ENCODE results near the gene PLD6. TPM values are rescaled to one million over a fixed set of nuclear protein-coding genes. Genes with fewer than 3 reads are reported as not detected.

Gene PLD6
- total and polyA plus RNA-seq, 10 of the 15 experiments (the other 5 are each of a cell fraction or from before 2014, with no cell fraction given) = 4.7 to 21.4 (median 12.0) TPM

GRCh38 chr17:17175340-17175739, 30.8 kb downstream of the PLD6 start (continued):
- TF ChIP-seq ZNF217 (IDR thresholded peaks at IDR 0.05) = no peak
- no peak for TF ChIP-seq USF2 (IDR thresholded peaks at IDR 0.05; ENCODE audit: borderline replicate concordance, low read depth, low read length)
- TF ChIP-seq ZNF687 (IDR thresholded peaks at IDR 0.05) = no peak
- TF ChIP-seq KLF5 (IDR thresholded peaks at IDR 0.05; ENCODE audit: partially characterized antibody) = no peak

GRCh38 chr17:17173921-17174320, 32.2 kb downstream of the PLD6 start:
- POLR2A ChIA-PET = interaction anchor here (0.7 kb wide), 1 partner anchor 181 kb away, joined by 4 read pairs; no protein-coding TSS in a partner anchor
- Histone ChIP-seq H2AFZ (ENCODE audit: control insufficient read depth, low read depth, low read length) (no peak overlapping the region), H3K9me3 (replicated peaks; ENCODE audit: control insufficient read depth, insufficient read depth, low read length) (no peaks in the 10 kb centered on the region), H3K4me2 (ENCODE audit: control insufficient read depth, insufficient read depth) (no peak overlapping the region), H3K4me1 (ENCODE audit: control insufficient read depth, insufficient read depth, low read length) (no peaks in the 10 kb centered on the region), H3K27ac (ENCODE audit: control insufficient read depth, insufficient read depth) (no peak overlapping the region), H3K79me2 (ENCODE audit: control insufficient read depth, insufficient read depth, low read length) (no peaks in the 10 kb centered on the region), H3K36me3 (ENCODE audit: control insufficient read depth in 2 of 2, insufficient read depth in 2 of 2, low read length in 1 of 2) (peaks cover 17 to 26% of the 10 kb centered on the region in 2 experiments), H3K27me3 (replicated peaks in 1 of 2; ENCODE audit: control insufficient read depth in 2 of 2, insufficient read depth in 2 of 2, low read length in 1 of 2) (no peaks in the 10 kb centered on the region), H3K9ac (ENCODE audit: control insufficient read depth, insufficient read depth, low read length) (no peak overlapping the region), H4K20me1 (ENCODE audit: control insufficient read depth, insufficient read depth) (no peaks in the 10 kb centered on the region), H3K4me3 (no peak overlapping the region)
- intact Hi-C loops (cut with micrococcal nuclease; ENCODE audit: unreplicated experiment) = no loop called here
- FAIRE-seq (no peak), DNase-seq (ENCODE audit: low read depth, low spot score) (no peak), ATAC-seq (no peak)
- RAD21 ChIA-PET (ENCODE audit: unreplicated experiment) = no interaction called here
- SMC1A ChIA-PET (ENCODE audit: uncharacterized antibody, unreplicated experiment) = no interaction called here
- 92% methylated on average over 14 of the region's 14 CpGs for WGBS (ENCODE audit: insufficient coverage, insufficient replicate concordance, low lambda C conversion rate, missing lambda C conversion rate)
- in situ Hi-C loops (cut with MboI) = no loop called here
- no TSS peak for BruUV-seq (replicated peaks)
- CTCF ChIA-PET = interaction anchor here (0.6 kb wide), 1 partner anchor 20 kb away, joined by 3 read pairs; no protein-coding TSS in a partner anchor
- TF ChIP-seq PML (IDR thresholded peaks at IDR 0.05; ENCODE audit: low read length) (no peak), EZH2 (IDR thresholded peaks at IDR 0.05; ENCODE audit: borderline replicate concordance, control insufficient read depth, low read depth, low read length) (no peak), STAT3 (IDR thresholded peaks at IDR 0.05; ENCODE audit: low read depth, low read length) (no peak), RB1 (IDR thresholded peaks at IDR 0.05; ENCODE audit: borderline replicate concordance) (no peak), ZNF207 (IDR thresholded peaks at IDR 0.05; ENCODE audit: borderline replicate concordance) (no peak), ZBED1 (IDR thresholded peaks at IDR 0.05; ENCODE audit: borderline replicate concordance) (no peak), CREB1 (IDR thresholded peaks at IDR 0.05; ENCODE audit: low read depth) (no peak), FOS (IDR thresholded peaks at IDR 0.05; ENCODE audit: borderline replicate concordance, extremely low read depth, insufficient read length) (no peak), NFYA (IDR thresholded peaks at IDR 0.05; ENCODE audit: borderline replicate concordance, low read depth, low read length) (no peak)

All from GM12878 (cell line).